LNCAP (cell line): Measurements from ENCODE around the gene ADAMTS5.

ENCODE experiments used
- TF ChIP-seq, protein P1 (sequence below): fragments of 450-650 bp; IDR thresholded peaks from 2 replicates; pipeline ENCODE4 v1.5.1; 2017; ENCODE audit warnings: mild to moderate bottlenecking

ADAMTS5 gene

DNA sequence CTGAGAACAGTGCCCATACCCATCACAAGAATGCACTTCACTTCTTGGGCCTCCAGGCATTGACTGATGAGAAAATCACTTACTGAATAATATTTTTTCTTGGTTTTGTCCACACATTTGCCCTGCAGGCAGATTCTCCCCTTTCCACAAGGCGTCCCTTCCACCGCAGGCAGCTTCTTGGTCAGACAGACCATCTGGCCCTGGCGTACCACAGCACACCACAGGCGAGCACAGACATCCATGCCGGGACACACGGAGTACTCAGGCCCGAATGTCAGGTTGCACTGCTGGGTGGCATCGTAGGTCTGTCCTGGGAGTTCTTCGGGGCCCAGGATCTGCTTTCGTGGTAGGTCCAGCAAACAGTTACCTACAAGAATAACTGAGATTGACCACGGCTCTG, 32.5 kb downstream of the ADAMTS5 start:
- TF ChIP-seq, protein P1, sequence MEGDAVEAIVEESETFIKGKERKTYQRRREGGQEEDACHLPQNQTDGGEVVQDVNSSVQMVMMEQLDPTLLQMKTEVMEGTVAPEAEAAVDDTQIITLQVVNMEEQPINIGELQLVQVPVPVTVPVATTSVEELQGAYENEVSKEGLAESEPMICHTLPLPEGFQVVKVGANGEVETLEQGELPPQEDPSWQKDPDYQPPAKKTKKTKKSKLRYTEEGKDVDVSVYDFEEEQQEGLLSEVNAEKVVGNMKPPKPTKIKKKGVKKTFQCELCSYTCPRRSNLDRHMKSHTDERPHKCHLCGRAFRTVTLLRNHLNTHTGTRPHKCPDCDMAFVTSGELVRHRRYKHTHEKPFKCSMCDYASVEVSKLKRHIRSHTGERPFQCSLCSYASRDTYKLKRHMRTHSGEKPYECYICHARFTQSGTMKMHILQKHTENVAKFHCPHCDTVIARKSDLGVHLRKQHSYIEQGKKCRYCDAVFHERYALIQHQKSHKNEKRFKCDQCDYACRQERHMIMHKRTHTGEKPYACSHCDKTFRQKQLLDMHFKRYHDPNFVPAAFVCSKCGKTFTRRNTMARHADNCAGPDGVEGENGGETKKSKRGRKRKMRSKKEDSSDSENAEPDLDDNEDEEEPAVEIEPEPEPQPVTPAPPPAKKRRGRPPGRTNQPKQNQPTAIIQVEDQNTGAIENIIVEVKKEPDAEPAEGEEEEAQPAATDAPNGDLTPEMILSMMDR, result no peak

DNA sequence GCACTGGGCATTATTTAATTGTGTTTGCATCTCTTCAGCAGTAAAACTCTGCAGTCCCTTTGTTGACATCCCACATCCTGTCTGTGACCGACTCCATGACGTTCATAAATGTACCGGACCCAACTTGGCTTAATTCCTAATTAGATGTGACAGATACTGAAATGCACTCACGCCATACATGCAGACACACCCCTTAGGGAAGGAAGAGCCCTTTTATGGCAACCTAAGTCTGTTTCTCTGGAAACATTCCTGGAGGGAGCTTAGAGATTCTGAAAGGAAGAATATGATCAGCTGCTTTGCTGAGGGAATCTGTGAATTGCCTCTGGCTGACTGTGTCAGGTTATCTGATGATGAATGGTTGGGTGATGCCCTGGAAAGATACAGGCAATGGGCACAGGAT, 33.4 kb downstream of the ADAMTS5 start:
- TF ChIP-seq, protein P1, result no peak

DNA sequence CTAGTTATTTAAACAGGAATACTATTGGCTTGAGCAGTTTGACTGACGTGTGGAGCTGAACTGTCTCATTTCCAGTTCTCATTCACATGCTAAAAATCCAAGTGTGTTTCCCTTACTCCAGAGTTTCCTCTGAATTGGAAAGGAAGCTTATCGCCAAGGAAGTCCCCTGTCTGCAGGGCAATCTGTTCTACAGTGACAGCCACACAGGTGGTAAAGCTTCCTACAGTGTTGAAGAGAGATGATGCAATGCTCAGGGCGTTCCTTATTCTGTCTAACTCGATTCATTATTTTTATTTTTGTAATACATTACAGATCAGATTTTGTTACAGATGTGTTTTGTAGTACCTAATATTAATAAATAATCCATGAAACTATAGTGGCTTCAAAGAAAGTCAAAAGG, 41.3 kb downstream of the ADAMTS5 start:
- TF ChIP-seq, protein P1, result no peak

DNA sequence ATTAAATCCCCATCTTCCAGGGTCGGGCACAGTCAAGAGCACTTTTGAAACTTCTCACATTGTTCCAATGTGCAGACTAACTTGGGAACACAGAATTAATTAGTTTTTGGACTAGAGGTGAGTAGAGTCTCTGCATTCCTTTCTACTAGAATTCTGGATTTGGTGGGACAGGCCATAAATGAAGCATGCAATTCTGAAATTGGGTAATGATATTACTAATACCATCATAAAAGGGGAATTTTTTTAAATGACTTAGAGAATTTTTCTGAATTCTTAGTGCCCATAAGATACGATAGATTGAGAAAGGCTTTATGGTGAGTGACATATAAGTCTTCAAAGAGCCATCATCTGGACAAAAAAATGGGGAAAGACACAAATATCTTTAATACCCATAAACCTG, 41.8 kb downstream of the ADAMTS5 start:
- TF ChIP-seq, protein P1, result no peak

DNA sequence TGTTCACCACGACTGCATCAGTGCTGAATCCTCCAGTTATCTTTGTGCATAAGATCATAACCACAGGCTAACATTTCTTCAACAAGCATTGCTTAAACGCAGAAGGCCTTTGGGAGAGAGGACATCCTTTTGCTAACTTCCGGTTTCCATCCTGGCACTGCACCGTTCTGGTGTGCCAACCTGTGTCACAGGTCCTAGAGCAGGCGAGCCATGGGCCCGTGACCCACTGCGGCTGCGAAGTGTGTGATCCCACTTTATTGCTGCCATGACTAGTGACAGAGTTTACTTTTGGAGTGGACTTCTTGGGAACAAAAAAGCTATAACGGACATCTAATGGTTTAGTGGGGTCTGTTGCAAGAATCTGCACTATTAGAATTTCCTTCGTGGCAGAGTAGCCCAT, 42.9 kb downstream of the ADAMTS5 start:
- TF ChIP-seq, protein P1, result no peak

DNA sequence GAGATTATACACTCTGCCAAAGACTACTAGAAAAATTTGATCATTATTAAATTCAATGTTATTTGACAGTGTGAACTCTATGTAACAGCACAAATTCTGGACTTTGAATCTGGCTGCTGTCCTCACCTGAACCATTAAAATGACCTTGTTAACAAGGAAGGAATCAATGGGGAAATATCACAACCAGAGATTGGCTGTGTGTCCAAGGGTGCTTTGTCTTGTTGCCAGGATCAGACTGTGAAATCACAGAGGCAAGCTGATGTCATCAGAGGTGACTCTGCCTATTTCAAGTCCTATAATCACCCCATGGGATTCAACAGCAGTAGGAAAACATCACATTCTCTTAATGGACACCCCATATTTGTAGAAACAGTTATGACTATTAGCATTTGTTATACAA, 46.8 kb downstream of the ADAMTS5 start:
- TF ChIP-seq, protein P1, result no peak

DNA sequence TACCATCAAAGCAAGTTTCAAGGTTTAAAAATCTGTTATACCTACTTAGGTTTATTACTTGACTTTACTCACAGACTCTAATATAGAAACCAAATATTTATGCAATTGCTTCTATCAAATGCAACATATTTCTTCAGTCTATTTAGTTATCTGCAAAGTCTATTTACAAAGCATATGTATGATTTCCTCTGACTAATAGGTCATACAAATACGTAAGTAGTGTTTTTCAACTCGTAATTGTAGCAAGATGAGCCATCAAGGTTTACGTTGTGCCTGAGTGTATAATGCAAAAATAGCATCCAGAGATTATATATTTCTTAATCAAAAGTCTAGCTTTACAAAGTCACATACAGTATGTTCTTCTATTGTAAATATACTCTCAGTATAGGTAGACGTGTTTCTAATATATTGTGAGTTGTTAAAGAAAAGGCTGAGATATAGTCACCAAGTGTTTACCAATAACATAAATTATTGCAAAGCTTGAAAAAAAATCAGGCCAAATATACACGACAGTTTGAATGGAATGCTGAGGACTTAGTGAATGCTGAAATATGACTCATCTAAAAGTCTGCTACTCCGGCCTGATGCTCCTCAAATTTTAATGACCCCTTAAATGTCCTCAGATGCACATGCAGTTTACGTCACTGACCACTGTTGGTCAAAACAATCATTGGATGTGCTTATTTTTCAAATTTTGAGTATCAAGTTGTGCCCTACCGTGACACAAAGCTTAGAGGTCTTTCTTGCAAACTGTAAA, 48.4 kb downstream of the ADAMTS5 start:
- TF ChIP-seq, protein P1, result no peak

DNA sequence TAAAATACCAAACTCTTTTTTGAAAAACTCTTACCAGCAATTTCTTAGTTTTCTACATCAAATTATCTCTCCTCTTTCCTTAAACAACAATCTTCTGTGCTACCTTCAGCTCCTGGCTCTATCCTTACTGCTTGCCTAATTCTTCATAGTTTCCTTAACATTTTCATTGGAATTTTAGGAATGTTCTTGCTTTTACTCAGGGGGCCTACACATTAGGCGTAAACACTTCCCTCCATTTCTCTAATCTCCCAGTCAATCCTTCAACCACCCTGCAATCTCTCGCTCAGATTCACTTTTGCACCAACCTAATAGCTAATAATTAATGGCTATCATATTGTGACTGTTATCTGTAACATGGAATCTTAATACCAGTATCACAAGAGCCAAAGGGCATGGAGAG, 50.1 kb downstream of the ADAMTS5 start:
- TF ChIP-seq, protein P1, result no peak
